Measurements from ENCODE around the gene USP5. TPM values are rescaled to one million over a fixed set of nuclear protein-coding genes. Genes with fewer than 3 reads are reported as not detected.
A peak's percentile ranks its signal among the peaks of the same experiment; 100 is the strongest.

The USP5 gene
- total RNA-seq, 1 donor from 2014 or later, result 60.9 TPM

DNA sequence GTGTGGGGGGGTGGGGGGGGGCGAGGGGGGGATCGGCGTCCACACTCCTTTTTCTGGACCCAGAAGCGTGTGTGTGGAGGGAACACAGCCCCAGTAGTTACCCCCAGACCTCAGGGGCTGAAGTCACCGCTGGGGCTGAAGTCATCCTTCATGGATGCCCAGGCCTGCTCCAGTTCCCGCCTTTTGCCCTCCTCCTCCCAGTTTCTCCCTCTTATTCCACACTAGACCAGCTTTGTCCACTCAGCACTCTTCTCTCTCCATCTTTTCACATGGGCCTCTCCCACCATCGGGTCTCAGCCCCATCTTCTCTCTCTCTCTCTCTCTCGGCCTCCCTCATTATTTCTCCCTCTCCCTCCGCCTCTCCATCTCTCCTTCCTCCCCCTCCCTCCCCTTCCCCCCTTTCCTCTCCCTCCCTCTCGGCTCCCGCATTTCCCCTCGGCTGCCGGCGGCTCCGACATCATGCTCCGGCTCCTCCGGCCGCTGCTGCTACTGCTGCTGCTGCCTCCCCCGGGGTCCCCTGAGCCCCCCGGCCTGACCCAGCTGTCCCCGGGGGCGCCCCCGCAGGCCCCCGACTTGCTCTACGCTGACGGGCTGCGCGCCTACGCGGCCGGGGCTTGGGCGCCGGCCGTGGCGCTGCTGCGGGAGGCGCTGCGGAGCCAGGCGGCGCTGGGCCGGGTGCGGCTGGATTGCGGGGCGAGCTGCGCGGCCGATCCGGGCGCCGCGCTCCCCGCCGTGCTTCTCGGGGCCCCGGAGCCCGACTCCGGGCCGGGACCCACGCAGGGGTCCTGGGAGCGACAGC is 23.8 kb upstream of the USP5 start, which contains the start of gene P3H3:
TSS of gene P3H3 (plus strand) at position 426 of the 799 bp plus-strand sequence. CDS start at position 460, 34 bp downstream.
- H3K4me2 ChIP-seq, result peak within 1 kb of the TSS; percentile 89
- peaks cover 19% of the 10 kb centered on the region for H3K4me1 ChIP-seq
- H3K27ac Mint-ChIP-seq, result peak within 1 kb of the TSS; percentile 98
- H3K9me3 ChIP-seq (ENCODE audit: low read depth), result no peaks in the 10 kb centered on the region
- DNase-seq (ENCODE audit: low spot score), result peak; percentile 70
- H3K36me3 ChIP-seq, result peaks cover 6% of the 10 kb centered on the region
- peak within 1 kb of the TSS; percentile 88 for H3K4me3 ChIP-seq
- H2AFZ ChIP-seq (replicated peaks), result no peak within 1 kb of the TSS
- peaks cover 12% of the 10 kb centered on the region for H3K27me3 Mint-ChIP-seq (ENCODE audit: insufficient read depth, low read depth)
- no peaks in the 10 kb centered on the region for H3K9me3 Mint-ChIP-seq
- peak within 1 kb of the TSS; percentile 73 for H3K9ac ChIP-seq
- H3K27ac ChIP-seq, result no peak within 1 kb of the TSS
- H4K20me1 ChIP-seq (ENCODE audit: low read depth), result peaks cover 18% of the 10 kb centered on the region
- H3K4me1 Mint-ChIP-seq, result peaks cover 46% of the 10 kb centered on the region
- no peak for TF ChIP-seq EZH2phosphoT487 (IDR thresholded peaks at IDR 0.05)
- TF ChIP-seq, protein P1, sequence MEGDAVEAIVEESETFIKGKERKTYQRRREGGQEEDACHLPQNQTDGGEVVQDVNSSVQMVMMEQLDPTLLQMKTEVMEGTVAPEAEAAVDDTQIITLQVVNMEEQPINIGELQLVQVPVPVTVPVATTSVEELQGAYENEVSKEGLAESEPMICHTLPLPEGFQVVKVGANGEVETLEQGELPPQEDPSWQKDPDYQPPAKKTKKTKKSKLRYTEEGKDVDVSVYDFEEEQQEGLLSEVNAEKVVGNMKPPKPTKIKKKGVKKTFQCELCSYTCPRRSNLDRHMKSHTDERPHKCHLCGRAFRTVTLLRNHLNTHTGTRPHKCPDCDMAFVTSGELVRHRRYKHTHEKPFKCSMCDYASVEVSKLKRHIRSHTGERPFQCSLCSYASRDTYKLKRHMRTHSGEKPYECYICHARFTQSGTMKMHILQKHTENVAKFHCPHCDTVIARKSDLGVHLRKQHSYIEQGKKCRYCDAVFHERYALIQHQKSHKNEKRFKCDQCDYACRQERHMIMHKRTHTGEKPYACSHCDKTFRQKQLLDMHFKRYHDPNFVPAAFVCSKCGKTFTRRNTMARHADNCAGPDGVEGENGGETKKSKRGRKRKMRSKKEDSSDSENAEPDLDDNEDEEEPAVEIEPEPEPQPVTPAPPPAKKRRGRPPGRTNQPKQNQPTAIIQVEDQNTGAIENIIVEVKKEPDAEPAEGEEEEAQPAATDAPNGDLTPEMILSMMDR (IDR thresholded peaks at IDR 0.05), result peak; percentile 28
- TF ChIP-seq EZH2 (IDR thresholded peaks at IDR 0.05), result no peak
- peaks cover 27% of the 10 kb centered on the region for H3F3A ChIP-seq (ENCODE audit: low read depth)
- H3K79me2 ChIP-seq (ENCODE audit: low read depth), result peaks cover 36% of the 10 kb centered on the region
- H3K4me3 Mint-ChIP-seq, result peak within 1 kb of the TSS; percentile 100
- H3K27me3 ChIP-seq, result no peaks in the 10 kb centered on the region
- peaks cover 26% of the 10 kb centered on the region for H3K36me3 Mint-ChIP-seq

DNA sequence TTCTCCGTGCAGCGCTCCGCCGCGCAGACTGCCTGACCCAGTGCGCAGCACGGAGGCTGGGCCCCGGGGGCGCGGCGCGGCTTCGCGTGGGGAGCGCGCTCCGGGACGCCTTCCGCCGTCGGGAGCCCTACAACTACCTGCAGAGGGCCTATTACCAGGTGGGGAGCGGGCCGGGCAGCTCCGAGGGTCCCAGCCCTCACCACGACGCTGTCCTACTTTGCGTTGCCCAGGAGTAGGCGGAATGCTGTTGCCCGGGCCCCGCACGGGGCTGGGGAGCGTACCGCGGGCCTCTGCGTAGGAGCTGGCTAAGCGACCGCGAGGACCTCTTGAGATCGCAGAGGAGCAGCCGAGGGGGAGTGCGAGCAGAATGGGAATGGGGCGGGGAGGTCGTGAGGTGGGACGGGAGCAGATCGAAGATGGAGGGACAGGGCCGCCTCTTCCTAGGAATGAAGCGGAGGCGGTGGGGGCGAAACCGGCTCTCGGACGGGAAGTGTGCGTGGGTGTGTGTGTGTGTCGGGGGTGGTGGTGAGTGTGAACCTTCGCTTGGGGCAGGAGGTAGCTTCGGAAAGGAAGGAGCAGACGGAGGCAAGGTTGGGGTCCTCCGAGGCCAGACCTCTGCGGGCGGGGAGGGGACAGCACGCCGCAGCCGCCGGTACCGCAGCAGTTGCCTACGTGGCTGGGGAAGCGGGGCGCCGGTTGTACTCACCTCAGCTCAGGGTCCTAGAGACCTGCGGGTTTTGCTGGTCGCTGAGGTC is 23.0 kb upstream of the USP5 start:
- peak overlapping the region; percentile 89 for H3K4me2 ChIP-seq
- no peaks in the 10 kb centered on the region for H3K27me3 ChIP-seq
- H3F3A ChIP-seq (ENCODE audit: low read depth), result peaks cover 25% of the 10 kb centered on the region
- peak; percentile 72 for DNase-seq (ENCODE audit: low spot score)
- peaks cover 43% of the 10 kb centered on the region for H3K4me1 Mint-ChIP-seq
- H3K4me3 ChIP-seq, result peak overlapping the region; percentile 88
- H3K27ac ChIP-seq, result no peak overlapping the region
- H3K9me3 Mint-ChIP-seq, result no peaks in the 10 kb centered on the region
- H4K20me1 ChIP-seq (ENCODE audit: low read depth), result peaks cover 23% of the 10 kb centered on the region
- H3K27ac Mint-ChIP-seq, result peak overlapping the region; percentile 98
- TF ChIP-seq, protein P1 (IDR thresholded peaks at IDR 0.05), result no peak
- TF ChIP-seq EZH2phosphoT487 (IDR thresholded peaks at IDR 0.05) (no peak), EZH2 (IDR thresholded peaks at IDR 0.05) (no peak)
- H3K4me1 ChIP-seq, result peaks cover 14% of the 10 kb centered on the region
- peaks cover 6% of the 10 kb centered on the region for H3K36me3 ChIP-seq
- H3K4me3 Mint-ChIP-seq, result peak overlapping the region; percentile 100
- H3K9ac ChIP-seq, result peak overlapping the region; percentile 73
- H3K36me3 Mint-ChIP-seq, result peaks cover 26% of the 10 kb centered on the region
- H3K9me3 ChIP-seq (ENCODE audit: low read depth), result no peaks in the 10 kb centered on the region
- H3K27me3 Mint-ChIP-seq (ENCODE audit: insufficient read depth, low read depth), result peaks cover 12% of the 10 kb centered on the region
- no peak overlapping the region for H2AFZ ChIP-seq (replicated peaks)
- H3K79me2 ChIP-seq (ENCODE audit: low read depth), result peaks cover 36% of the 10 kb centered on the region

DNA sequence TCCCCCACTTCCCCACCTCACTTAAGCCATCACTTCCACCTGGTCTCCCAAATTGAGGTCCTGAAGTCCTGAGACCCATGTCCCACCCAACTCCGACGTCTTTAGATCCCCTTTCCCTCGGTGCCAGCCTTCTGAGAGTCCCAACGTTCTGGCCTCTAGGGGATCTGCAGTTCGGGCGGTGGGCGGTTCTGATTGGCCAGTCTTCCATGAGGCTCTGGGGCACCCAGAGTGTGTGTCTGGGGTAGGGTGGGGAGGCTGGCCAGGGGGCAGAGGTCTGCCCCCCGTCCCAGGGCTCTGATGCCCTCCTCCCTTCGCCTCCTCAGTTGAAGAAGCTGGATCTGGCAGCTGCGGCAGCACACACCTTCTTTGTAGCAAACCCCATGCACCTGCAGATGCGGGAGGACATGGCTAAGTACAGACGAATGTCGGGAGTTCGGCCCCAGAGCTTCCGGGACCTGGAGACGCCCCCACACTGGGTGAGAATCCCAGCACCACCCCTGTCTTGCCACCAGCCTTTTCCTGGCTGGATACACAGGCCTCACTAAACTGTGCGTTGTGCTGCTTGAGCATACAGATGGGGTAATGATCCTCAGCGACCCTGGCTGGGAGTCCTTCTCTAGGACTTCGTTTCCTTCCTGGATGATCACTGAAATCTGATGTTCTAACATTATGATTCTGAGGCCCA is 22.3 kb upstream of the USP5 start:
- peak overlapping the region; percentile 100 for H3K4me3 Mint-ChIP-seq
- TF ChIP-seq, protein P1 (IDR thresholded peaks at IDR 0.05), result peak; percentile 41
- TF ChIP-seq EZH2 (IDR thresholded peaks at IDR 0.05), result no peak

More for the DNA sequence above, 22.3 kb upstream of the USP5 start:
- Histone ChIP-seq H2AFZ (replicated peaks) (no peak overlapping the region), H3K9me3 (ENCODE audit: low read depth) (no peaks in the 10 kb centered on the region), H3K27ac (no peak overlapping the region), H3K4me1 (peaks cover 14% of the 10 kb centered on the region), H3K27me3 (no peaks in the 10 kb centered on the region), H4K20me1 (ENCODE audit: low read depth) (peaks cover 30% of the 10 kb centered on the region), H3K4me3 (peak overlapping the region; percentile 88), H3K9ac (peak overlapping the region; percentile 73), H3K79me2 (ENCODE audit: low read depth) (peaks cover 36% of the 10 kb centered on the region), H3K36me3 (peaks cover 6% of the 10 kb centered on the region), H3K4me2 (peak overlapping the region; percentile 89), H3F3A (ENCODE audit: low read depth) (peaks cover 30% of the 10 kb centered on the region)
- H3K4me1 Mint-ChIP-seq, result peaks cover 40% of the 10 kb centered on the region
- H3K36me3 Mint-ChIP-seq, result peaks cover 24% of the 10 kb centered on the region
- H3K27me3 Mint-ChIP-seq (ENCODE audit: insufficient read depth, low read depth), result peaks cover 12% of the 10 kb centered on the region
- peak overlapping the region; percentile 98 for H3K27ac Mint-ChIP-seq
- H3K9me3 Mint-ChIP-seq, result no peaks in the 10 kb centered on the region
- DNase-seq (ENCODE audit: low spot score), result peak; percentile 65

All from neural progenitor cell (in vitro differentiated cells).